Dendritic cell treated with granulocyte-macrophage colony-stimulating factor and Interleukin-4, amounts not matched to agents 40 ng/mL and 50 ng/mL, for 4 days (primary cell): ENCODE results near the gene CELSR1.

ENCODE experiments used
- H3K27ac Mint-ChIP-seq: one replicate; pipeline ENCODE4 v1.8.0; 2022; ENCODE audit warnings: mild to moderate bottlenecking, mixed read lengths
- H3K27me3 Mint-ChIP-seq: one replicate; pipeline ENCODE4 v1.8.0; 2022; ENCODE audit warnings: mild to moderate bottlenecking, mixed read lengths
- H3K36me3 Mint-ChIP-seq: one replicate; pipeline ENCODE4 v1.8.0; 2022; ENCODE audit warnings: low read depth, mixed read lengths
- H3K4me1 Mint-ChIP-seq: one replicate; pipeline ENCODE4 v1.8.0; 2022; ENCODE audit warnings: low read depth, mixed read lengths
- H3K4me3 Mint-ChIP-seq: one replicate; pipeline ENCODE4 v1.8.0; 2022; ENCODE audit warnings: mild to moderate bottlenecking, moderate library complexity, mixed read lengths
- H3K9me3 Mint-ChIP-seq: one replicate; pipeline ENCODE4 v1.8.0; 2022; ENCODE audit warnings: mixed read lengths
- intact Hi-C: fragments of 100-400 bp; cut with micrococcal nuclease; formaldehyde crosslinking; loops from one replicate; pipeline ENCODE4 v1.15.0; 2022

Gene CELSR1

GRCh38 chr22:46377525-46378425, 159.6 kb downstream of the CELSR1 start:
- Mint-ChIP-seq H3K4me3 (no peak overlapping the region), H3K4me1 (no peaks in the 10 kb centered on the region), H3K27ac (no peak overlapping the region)

GRCh38 chr22:46376908-46377524, 160.4 kb downstream of the CELSR1 start:
- H3K4me1 Mint-ChIP-seq: no peaks in the 10 kb centered on the region
- no peak overlapping the region for H3K27ac Mint-ChIP-seq
- intact Hi-C loops: no loop called here
- peaks cover 14% of the 10 kb centered on the region for H3K9me3 Mint-ChIP-seq
- H3K27me3 Mint-ChIP-seq: peaks cover 29% of the 10 kb centered on the region
- H3K4me3 Mint-ChIP-seq: no peak overlapping the region
- no peaks in the 10 kb centered on the region for H3K36me3 Mint-ChIP-seq

More at GRCh38 chr22:46377525-46378425, 159.6 kb downstream of the CELSR1 start:
- no peaks in the 10 kb centered on the region for H3K36me3 Mint-ChIP-seq
- peaks cover 24% of the 10 kb centered on the region for H3K27me3 Mint-ChIP-seq
- intact Hi-C loops: no loop called here
- H3K9me3 Mint-ChIP-seq: peaks cover 14% of the 10 kb centered on the region

- Mint-ChIP-seq H3K9me3 (peaks cover 14% of the 10 kb centered on the region), H3K4me1 (no peaks in the 10 kb centered on the region), H3K36me3 (no peaks in the 10 kb centered on the region), H3K27ac (no peak overlapping the region), H3K4me3 (no peak overlapping the region), H3K27me3 (peaks cover 34% of the 10 kb centered on the region)
- intact Hi-C loops: no loop called here
Observed at GRCh38 chr22:46376111-46376510, 161.3 kb downstream of the CELSR1 start.

- Mint-ChIP-seq H3K4me1 (no peaks in the 10 kb centered on the region), H3K9me3 (peaks cover 14% of the 10 kb centered on the region), H3K36me3 (no peaks in the 10 kb centered on the region), H3K27me3 (peaks cover 35% of the 10 kb centered on the region), H3K4me3 (no peak overlapping the region), H3K27ac (no peak overlapping the region)
- intact Hi-C loops: no loop called here
Observed at GRCh38 chr22:46374663-46375474, 162.6 kb downstream of the CELSR1 start.

DNA sequence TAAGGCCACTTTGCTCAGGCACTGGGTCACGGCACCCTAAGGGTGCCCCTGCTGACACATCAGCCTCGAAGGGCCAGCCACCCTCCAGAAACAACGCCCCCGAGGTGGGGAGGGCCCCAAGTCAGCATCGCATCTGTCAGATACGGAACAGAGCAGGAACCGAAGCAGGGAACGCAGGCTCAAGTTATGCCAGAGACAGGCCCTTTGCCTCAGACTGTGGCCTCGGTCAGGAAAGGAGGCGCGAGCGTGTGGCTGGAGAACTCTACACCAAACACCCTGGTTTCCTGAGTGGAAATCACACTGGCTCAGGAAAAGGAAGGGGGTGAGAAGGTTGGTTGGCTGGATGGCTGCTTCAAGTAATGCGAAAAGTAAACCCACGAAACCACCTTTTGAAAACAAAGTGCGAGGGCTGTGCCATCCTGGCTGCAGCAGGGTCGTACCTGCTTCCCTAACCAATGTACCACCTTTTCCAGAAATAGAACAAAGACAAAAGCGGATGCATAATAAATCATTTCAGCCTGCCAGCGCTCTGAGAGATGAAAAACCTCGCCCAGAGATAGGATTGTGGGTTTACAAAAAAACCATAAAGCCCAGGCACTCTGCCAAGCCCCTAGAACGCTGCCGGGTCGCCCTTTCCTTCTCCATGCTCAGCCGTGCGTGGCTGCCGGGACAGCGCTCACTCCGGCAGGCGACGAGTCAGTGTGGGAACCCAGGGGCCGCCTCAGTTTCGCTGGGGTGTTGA, 163.3 kb downstream of the CELSR1 start:
- intact Hi-C loops: no loop called here
- Mint-ChIP-seq H3K4me3 (no peak overlapping the region), H3K27me3 (peaks cover 41% of the 10 kb centered on the region), H3K4me1 (no peaks in the 10 kb centered on the region), H3K36me3 (no peaks in the 10 kb centered on the region), H3K27ac (no peak overlapping the region), H3K9me3 (peaks cover 14% of the 10 kb centered on the region)

GRCh38 chr22:46373159-46373558, 164.3 kb downstream of the CELSR1 start:
- Mint-ChIP-seq H3K36me3 (no peaks in the 10 kb centered on the region), H3K27ac (no peak overlapping the region), H3K9me3 (peaks cover 14% of the 10 kb centered on the region), H3K4me3 (no peak overlapping the region), H3K27me3 (peaks cover 50% of the 10 kb centered on the region), H3K4me1 (no peaks in the 10 kb centered on the region)
- intact Hi-C loops: no loop called here

DNA sequence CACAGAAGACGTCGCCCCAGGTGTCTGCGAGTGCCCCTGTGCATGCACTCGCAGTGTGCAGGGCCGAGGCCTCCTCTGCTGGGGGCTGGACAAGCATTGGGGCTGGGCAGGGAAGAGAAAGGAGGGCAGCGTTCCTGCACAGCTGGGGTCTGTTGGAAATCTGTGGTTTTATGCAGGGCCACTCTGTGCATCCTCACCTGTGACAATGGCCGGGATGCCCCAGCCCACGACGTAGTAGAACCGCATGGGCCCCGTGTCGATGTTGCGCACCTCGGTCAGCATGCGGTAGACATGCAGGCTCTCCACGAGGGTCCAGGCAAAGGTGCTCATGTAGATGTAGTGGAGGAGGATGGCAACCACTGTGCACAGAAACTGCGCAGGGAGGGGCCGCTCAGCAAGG, 164.7 kb downstream of the CELSR1 start:
- no peak overlapping the region for H3K4me3 Mint-ChIP-seq
- no peaks in the 10 kb centered on the region for H3K36me3 Mint-ChIP-seq
- H3K9me3 Mint-ChIP-seq: peaks cover 14% of the 10 kb centered on the region
- H3K27ac Mint-ChIP-seq: no peak overlapping the region
- intact Hi-C loops: no loop called here
- H3K4me1 Mint-ChIP-seq: no peaks in the 10 kb centered on the region
- H3K27me3 Mint-ChIP-seq: peaks cover 53% of the 10 kb centered on the region

DNA sequence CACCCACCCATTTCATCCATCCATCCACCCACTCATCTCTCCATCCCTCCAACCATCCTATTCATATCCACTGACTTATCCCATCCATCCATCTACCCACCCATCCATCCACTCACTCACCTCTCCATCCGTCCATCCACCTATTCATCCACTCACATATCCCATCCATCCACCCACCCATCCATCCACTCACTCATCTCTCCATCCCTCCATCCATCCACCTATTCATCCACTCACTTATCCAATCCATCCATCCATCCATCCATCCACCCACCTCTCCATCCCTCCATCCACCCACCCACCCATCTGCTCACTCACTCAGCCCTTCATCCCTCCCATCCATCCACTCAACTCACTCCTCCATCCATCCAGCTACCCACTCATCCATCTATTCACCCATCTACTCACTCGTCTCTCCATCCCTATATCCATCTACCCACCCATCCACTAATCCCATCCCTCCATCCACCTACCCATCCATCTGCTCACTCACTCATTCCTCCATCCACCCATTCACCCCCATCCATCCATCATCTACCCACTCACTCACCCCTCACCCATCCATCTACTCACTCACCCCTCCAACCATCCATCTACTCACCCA, 165.7 kb downstream of the CELSR1 start:
- Mint-ChIP-seq H3K36me3 (no peaks in the 10 kb centered on the region), H3K27ac (no peak overlapping the region), H3K27me3 (peaks cover 59% of the 10 kb centered on the region), H3K4me1 (no peaks in the 10 kb centered on the region), H3K9me3 (peaks cover 13% of the 10 kb centered on the region), H3K4me3 (no peak overlapping the region)
- intact Hi-C loops: no loop called here

- H3K4me3 Mint-ChIP-seq: no peak overlapping the region
- H3K36me3 Mint-ChIP-seq: no peaks in the 10 kb centered on the region
- H3K27ac Mint-ChIP-seq: no peak overlapping the region
- H3K9me3 Mint-ChIP-seq: peaks cover 3% of the 10 kb centered on the region
- H3K4me1 Mint-ChIP-seq: no peaks in the 10 kb centered on the region
- intact Hi-C loops: no loop called here
- peaks cover 60% of the 10 kb centered on the region for H3K27me3 Mint-ChIP-seq
Observed at GRCh38 chr22:46370584-46371291, 166.7 kb downstream of the CELSR1 start.

DNA sequence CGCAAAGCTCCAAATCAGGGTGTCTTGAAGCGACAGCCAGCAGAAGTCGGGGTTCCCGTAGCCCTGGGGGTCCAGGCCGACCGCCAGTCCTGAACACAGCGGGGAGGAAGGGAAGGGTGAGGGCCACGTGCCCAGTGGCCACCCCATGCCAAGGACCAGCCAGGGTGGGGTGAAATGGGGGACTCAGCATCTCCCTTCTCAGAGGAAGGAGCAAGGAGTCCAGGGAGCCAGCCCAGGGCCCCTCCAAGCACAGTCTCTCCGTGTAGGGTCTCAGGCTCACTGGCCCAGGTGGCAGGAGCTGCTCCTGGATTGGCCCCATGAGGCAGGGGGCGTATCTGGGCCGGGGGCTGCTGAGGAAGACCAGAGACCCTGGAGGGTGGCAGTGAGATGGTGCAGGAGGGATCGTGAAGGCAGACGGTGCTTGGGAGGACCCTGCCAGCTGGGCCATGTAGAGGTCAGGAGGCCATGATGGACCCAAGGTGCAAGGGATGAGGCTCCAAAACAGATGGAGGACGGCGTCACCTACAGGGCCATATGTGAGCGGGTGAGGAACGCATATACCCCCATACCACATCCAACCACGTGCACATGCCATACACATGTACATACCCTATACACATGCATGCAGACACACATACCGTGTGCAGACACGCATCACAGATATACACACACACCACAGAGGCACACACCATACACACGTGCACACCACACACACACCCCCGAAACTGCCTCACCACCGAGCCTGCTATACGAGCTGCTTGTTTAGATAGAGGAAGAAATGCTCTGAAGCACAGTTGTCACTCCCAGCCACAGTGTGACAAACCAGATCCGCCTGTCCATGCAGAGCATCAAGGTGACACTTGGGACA, 167.5 kb downstream of the CELSR1 start:
- intact Hi-C loops: no loop called here
- Mint-ChIP-seq H3K36me3 (no peaks in the 10 kb centered on the region), H3K27me3 (peaks cover 54% of the 10 kb centered on the region), H3K4me1 (no peaks in the 10 kb centered on the region), H3K9me3 (no peaks in the 10 kb centered on the region), H3K4me3 (no peak overlapping the region), H3K27ac (no peak overlapping the region)

DNA sequence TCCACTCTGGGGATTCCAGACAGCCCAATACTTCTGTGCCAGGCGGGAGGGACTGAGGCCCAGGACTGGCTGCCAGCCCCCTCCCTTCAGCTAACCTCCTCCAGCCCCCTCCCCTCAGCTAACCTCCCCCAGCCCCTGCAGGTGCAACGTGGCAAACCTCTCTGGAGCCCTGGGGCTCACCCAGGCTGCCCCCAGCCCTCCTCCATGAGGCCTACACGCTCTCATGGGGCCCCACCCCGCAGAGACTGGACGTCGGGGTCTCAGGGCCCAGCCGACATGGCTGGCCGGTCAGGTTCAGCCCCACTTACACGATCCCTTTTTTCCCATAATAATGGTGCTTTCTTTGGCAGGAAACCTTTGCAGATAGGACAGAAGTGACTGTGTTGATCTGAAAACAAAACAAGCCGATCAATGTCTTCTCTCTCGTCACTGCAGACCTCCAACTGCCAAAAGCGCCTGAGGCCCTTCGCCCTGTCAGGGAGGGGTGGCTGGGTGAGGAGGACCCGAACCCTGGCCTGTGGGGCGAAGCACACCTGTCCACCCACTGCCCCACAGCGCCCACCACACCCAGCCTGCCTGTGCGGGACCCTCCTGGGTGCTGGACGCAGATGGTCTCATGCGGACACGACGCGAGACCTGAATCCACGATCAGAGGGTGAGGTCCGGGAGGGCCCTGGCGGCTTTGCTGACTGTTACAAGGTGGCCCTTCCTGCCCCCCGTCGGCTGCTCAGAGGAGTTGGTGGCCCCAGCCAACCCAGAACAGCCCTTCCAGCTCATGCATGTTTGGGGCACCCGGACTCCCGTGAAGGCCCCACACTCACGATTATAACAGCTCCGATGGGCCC, 168.3 kb downstream of the CELSR1 start:
- H3K4me3 Mint-ChIP-seq: no peak overlapping the region
- no peaks in the 10 kb centered on the region for H3K9me3 Mint-ChIP-seq
- peaks cover 47% of the 10 kb centered on the region for H3K27me3 Mint-ChIP-seq
- no peak overlapping the region for H3K27ac Mint-ChIP-seq
- intact Hi-C loops: no loop called here
- no peaks in the 10 kb centered on the region for H3K4me1 Mint-ChIP-seq
- H3K36me3 Mint-ChIP-seq: no peaks in the 10 kb centered on the region
